Measurements from ENCODE around the gene CALML6.

GRCh38 chr1:1891349-1892078 is 23.5 kb upstream of the CALML6 start:
- no peak for TF ChIP-seq CTCF (IDR thresholded peaks at IDR 0.05; ENCODE audit: control extremely low read depth in 1 of 3, insufficient read depth in 1 of 3, low read depth in 1 of 3, low read length in 3 of 3)
- TF ChIP-seq TAF1 (IDR thresholded peaks at IDR 0.05; ENCODE audit: low read depth, low read length): no peak
- TF ChIP-seq POLR2A (IDR thresholded peaks at IDR 0.05; ENCODE audit: control extremely low read depth in 1 of 2, low read depth in 2 of 2, low read length in 2 of 2): no peak
- TF ChIP-seq GABPA (IDR thresholded peaks at IDR 0.05; ENCODE audit: borderline replicate concordance, insufficient read depth, low read length): no peak
- TF ChIP-seq EP300 (IDR thresholded peaks at IDR 0.05; ENCODE audit: borderline replicate concordance in 1 of 2, low read depth in 2 of 2, low read length in 2 of 2): no peak
- no peak for TF ChIP-seq EGR1 (IDR thresholded peaks at IDR 0.05; ENCODE audit: borderline replicate concordance, low read depth, low read length)
- no peak for TF ChIP-seq CHD1 (IDR thresholded peaks at IDR 0.05; ENCODE audit: low read depth, low read length)
- no peak for TF ChIP-seq EZH2 (IDR thresholded peaks at IDR 0.05; ENCODE audit: low read depth, low read length, severe bottlenecking)
